Astrocyte of the cerebellum (primary cell): ENCODE measurements around the gene SNX7.

ENCODE experiments used
- DNase-seq: peaks from one replicate; pipeline ENCODE4 v3.0.0-alpha.2; 2011; ENCODE audit warnings: low read depth
- H3K4me3 ChIP-seq: 2 replicates; pipeline ENCODE4 v1.5.1; 2011; ENCODE audit warnings: mild to moderate bottlenecking, low read depth, low read length, moderate library complexity
- CTCF ChIP-seq: IDR thresholded peaks from 2 replicates; pipeline ENCODE4 v1.5.1; 2012; ENCODE audit warnings: low read length, low read depth, moderate library complexity, mild to moderate bottlenecking; ENCODE audit errors: missing control alignments
- in situ Hi-C: cut with HindIII; loops from 2 replicates; pipeline ENCODE4 v1.10.0; 2017; ENCODE audit warnings: low sequenced_read_pairs

The SNX7 gene

GRCh38 chr1:98674075-98674781 is 12.7 kb downstream of the SNX7 start:
- H3K4me3 ChIP-seq: no peak overlapping the region
- in situ Hi-C loops: no loop called here
- no peak for TF ChIP-seq CTCF
- peak; percentile 18 for DNase-seq

- no peak for TF ChIP-seq CTCF
- in situ Hi-C loops: no loop called here
- H3K4me3 ChIP-seq: no peak overlapping the region
- DNase-seq: no peak
These were observed 13.8 kb downstream of the SNX7 start for GRCh38 chr1:98675282-98675681.

- no peak overlapping the region for H3K4me3 ChIP-seq
- TF ChIP-seq CTCF: no peak
- in situ Hi-C loops: no loop called here
- peak; percentile 84 for DNase-seq
These were observed 15.8 kb downstream of the SNX7 start for GRCh38 chr1:98677288-98677687.

DNA sequence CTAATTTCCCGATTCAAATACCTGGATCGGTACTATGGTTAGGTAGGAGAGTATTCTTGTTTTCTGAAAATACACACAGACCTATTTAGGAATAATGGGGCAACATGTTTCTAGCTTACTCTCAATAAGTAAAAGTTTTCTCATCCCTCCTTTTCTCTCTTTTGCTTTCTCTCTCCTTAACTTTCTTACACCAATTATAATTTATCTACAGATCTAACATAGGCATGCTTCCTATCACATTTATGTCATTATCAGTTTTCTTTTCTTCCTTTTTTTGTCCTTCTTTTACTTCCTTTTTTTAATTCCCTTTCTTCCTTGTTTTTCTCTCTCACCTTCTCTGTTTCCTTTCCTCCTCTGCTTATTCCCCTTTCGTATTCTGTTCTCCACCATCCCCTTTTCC is 20.3 kb downstream of the SNX7 start:
- no peak for DNase-seq
- no peak overlapping the region for H3K4me3 ChIP-seq
- in situ Hi-C loops: no loop called here
- TF ChIP-seq CTCF: no peak

- no peak for DNase-seq
- no peak for TF ChIP-seq CTCF
- in situ Hi-C loops: no loop called here
- H3K4me3 ChIP-seq: no peak overlapping the region
These were observed 26.7 kb downstream of the SNX7 start for GRCh38 chr1:98688110-98688739.

GRCh38 chr1:98690576-98690975 is 29.1 kb downstream of the SNX7 start:
- in situ Hi-C loops: no loop called here
- H3K4me3 ChIP-seq: no peak overlapping the region
- TF ChIP-seq CTCF: no peak
- no peak for DNase-seq
